HL-60 (cell line): ENCODE results near the gene VAMP5.
"Not testable (repeated sequence)": the region's sequence is repeated elsewhere in the genome, so short reads cannot be mapped to it uniquely, and the experiment has no call there.

Experiments
- CTCF ChIP-seq: IDR thresholded peaks from one replicate; pipeline ENCODE4 v1.5.1; 2011; ENCODE audit warnings: low read length, control low read depth, inconsistent platforms; ENCODE audit not compliant: insufficient read depth
- GABPA ChIP-seq: IDR thresholded peaks from 2 replicates; pipeline ENCODE4 v1.6.1; 2012; ENCODE audit warnings: low read depth
- POLR2AphosphoS5 ChIP-seq: IDR thresholded peaks from 2 replicates; pipeline ENCODE4 v1.6.1; 2012; ENCODE audit warnings: low read depth
- REST ChIP-seq: IDR thresholded peaks from 2 replicates; pipeline ENCODE4 v1.6.1; 2012; ENCODE audit warnings: low read depth; ENCODE audit not compliant: insufficient replicate concordance

- TF ChIP-seq CTCF, REST, GABPA: not testable (repeated sequence)
- TF ChIP-seq POLR2AphosphoS5: peak; percentile 45; the same call in 1 of the 2 replicates
Observed at GRCh38 chr2:85544254-85544691, 40.0 kb upstream of the VAMP5 start.
